Measurements from ENCODE around the gene ZRANB1. TPM values are rescaled to one million over a fixed set of nuclear protein-coding genes. Genes with fewer than 3 reads are reported as not detected.
A peak's percentile ranks its signal among the peaks of the same experiment; 100 is the strongest.

ZRANB1 gene
- total RNA-seq, 1 donor from 2014 or later: 24.0 TPM

GRCh38 chr10:125016611-125017202 lies 74.8 kb downstream of the ZRANB1 start:
- no peaks in the 10 kb centered on the region for H3K27me3 Mint-ChIP-seq (ENCODE audit: low read depth)
- peaks cover 28% of the 10 kb centered on the region for H3K36me3 Mint-ChIP-seq (ENCODE audit: low read depth)
- no peak overlapping the region for H3K27ac Mint-ChIP-seq (ENCODE audit: unreplicated experiment)
- no peak overlapping the region for H3K4me3 Mint-ChIP-seq
- H3K4me1 Mint-ChIP-seq: peaks cover 22% of the 10 kb centered on the region
- H3K9me3 Mint-ChIP-seq: peaks cover 4% of the 10 kb centered on the region
- DNase-seq (ENCODE audit: low read depth, low spot score): no peak
- TF ChIP-seq CTCF (conservative IDR thresholded peaks at IDR 0.05): no peak

GRCh38 chr10:125017547-125018298 lies 75.8 kb downstream of the ZRANB1 start:
- TF ChIP-seq CTCF (conservative IDR thresholded peaks at IDR 0.05): no peak
- no peak for DNase-seq (ENCODE audit: low read depth, low spot score)
- H3K9me3 Mint-ChIP-seq: peaks cover 4% of the 10 kb centered on the region
- no peak overlapping the region for H3K27ac Mint-ChIP-seq (ENCODE audit: unreplicated experiment)
- H3K4me3 Mint-ChIP-seq: no peak overlapping the region
- peaks cover 33% of the 10 kb centered on the region for H3K36me3 Mint-ChIP-seq (ENCODE audit: low read depth)
- H3K27me3 Mint-ChIP-seq (ENCODE audit: low read depth): no peaks in the 10 kb centered on the region
- peaks cover 29% of the 10 kb centered on the region for H3K4me1 Mint-ChIP-seq

GRCh38 chr10:125018576-125019143 lies 76.7 kb downstream of the ZRANB1 start:
- H3K27ac Mint-ChIP-seq (ENCODE audit: unreplicated experiment): no peak overlapping the region
- no peaks in the 10 kb centered on the region for H3K27me3 Mint-ChIP-seq (ENCODE audit: low read depth)
- DNase-seq (ENCODE audit: low read depth, low spot score): no peak
- peaks cover 33% of the 10 kb centered on the region for H3K36me3 Mint-ChIP-seq (ENCODE audit: low read depth)
- H3K4me1 Mint-ChIP-seq: peaks cover 36% of the 10 kb centered on the region
- H3K4me3 Mint-ChIP-seq: no peak overlapping the region
- H3K9me3 Mint-ChIP-seq: peaks cover 4% of the 10 kb centered on the region
- TF ChIP-seq CTCF (conservative IDR thresholded peaks at IDR 0.05): no peak

- peak overlapping the region; percentile 50 for H3K27ac Mint-ChIP-seq (ENCODE audit: unreplicated experiment)
- H3K36me3 Mint-ChIP-seq (ENCODE audit: low read depth): peaks cover 31% of the 10 kb centered on the region
- H3K9me3 Mint-ChIP-seq: peaks cover 4% of the 10 kb centered on the region
- H3K27me3 Mint-ChIP-seq (ENCODE audit: low read depth): no peaks in the 10 kb centered on the region
- no peak overlapping the region for H3K4me3 Mint-ChIP-seq
- DNase-seq (ENCODE audit: low read depth, low spot score): no peak
- no peak for TF ChIP-seq CTCF (conservative IDR thresholded peaks at IDR 0.05)
- peaks cover 53% of the 10 kb centered on the region for H3K4me1 Mint-ChIP-seq
Observed at GRCh38 chr10:125020386-125020785, 78.5 kb downstream of the ZRANB1 start.

- Mint-ChIP-seq H3K4me3 (no peak overlapping the region), H3K27me3 (ENCODE audit: low read depth) (no peaks in the 10 kb centered on the region), H3K4me1 (peaks cover 53% of the 10 kb centered on the region), H3K36me3 (ENCODE audit: low read depth) (peaks cover 33% of the 10 kb centered on the region), H3K27ac (ENCODE audit: unreplicated experiment) (peak overlapping the region; percentile 90), H3K9me3 (peaks cover 4% of the 10 kb centered on the region)
- TF ChIP-seq CTCF (conservative IDR thresholded peaks at IDR 0.05): no peak
- no peak for DNase-seq (ENCODE audit: low read depth, low spot score)
Observed at GRCh38 chr10:125020871-125021270, 78.9 kb downstream of the ZRANB1 start.
